ENCODE data around the gene COLEC11.

DNA sequence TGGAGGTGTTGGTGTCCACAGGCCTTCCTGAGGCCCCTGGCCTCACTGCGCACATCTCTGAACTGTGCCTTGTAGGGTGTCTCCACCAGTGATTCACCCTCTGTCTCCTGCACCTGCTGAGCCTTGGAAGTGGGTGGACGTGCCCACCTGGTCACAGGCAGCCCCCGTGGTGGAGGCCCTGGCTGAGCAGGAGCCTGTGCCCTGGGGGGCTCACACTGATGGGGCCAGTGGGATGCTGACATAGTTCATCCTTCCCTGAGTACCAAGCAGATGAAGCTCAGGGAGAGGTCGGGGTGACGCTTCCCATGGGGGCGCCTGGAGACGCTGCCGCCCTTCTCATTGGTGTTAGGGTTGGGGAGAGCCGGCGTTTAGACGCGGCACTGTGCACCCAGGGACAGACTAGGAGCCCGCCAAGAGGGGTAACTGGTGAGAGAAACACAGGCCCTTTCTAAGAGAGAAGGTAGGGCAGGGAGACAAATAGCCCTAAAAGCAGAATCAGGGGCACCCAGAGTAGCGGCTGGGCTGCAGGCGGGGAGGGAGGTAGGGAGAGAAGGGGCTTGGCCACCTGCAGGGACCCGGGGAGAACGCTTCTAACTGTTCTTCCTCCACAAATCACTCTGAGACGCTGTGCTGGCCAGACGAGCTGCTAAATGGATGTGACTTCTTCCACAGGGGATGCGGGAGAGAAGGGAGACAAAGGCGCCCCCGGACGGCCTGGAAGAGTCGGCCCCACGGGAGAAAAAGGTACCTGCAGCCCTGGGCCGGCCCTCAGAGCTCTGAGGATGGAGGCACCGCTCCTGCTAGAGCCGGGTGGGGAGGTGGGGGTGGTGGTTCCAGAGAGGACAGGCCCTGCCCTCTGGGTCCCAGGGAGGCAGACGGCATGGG, 18.0 kb downstream of the COLEC11 start:
- TF ChIP-seq ETV5 (CRISPR knock-in tag; IDR thresholded peaks at IDR 0.05; ENCODE audit: low read depth) (no peak), SMARCE1 (IDR thresholded peaks at IDR 0.05) (no peak), HIVEP1 (CRISPR knock-in tag; IDR thresholded peaks at IDR 0.05) (no peak), MEF2A (IDR thresholded peaks at IDR 0.05; ENCODE audit: control insufficient read depth, low read depth, low read length) (no peak), CBFB (CRISPR knock-in tag; IDR thresholded peaks at IDR 0.05) (no peak), KAT8 (IDR thresholded peaks at IDR 0.05; ENCODE audit: low read depth) (no peak), RNF2 (IDR thresholded peaks at IDR 0.05) (no peak), ZNF655 (CRISPR knock-in tag; IDR thresholded peaks at IDR 0.05) (no peak), EZH2 (IDR thresholded peaks at IDR 0.05; ENCODE audit: borderline replicate concordance, low read depth, low read length) (no peak), SREBF2 (CRISPR knock-in tag; IDR thresholded peaks at IDR 0.05) (no peak), RAD51 (IDR thresholded peaks at IDR 0.05; ENCODE audit: borderline replicate concordance, low read depth) (no peak), JUND (IDR thresholded peaks at IDR 0.05; ENCODE audit: borderline replicate concordance, low read depth, low read length) (no peak), JUND (tag; IDR thresholded peaks at IDR 0.05; ENCODE audit: borderline replicate concordance, low read depth, low read length) (no peak)
- TF ChIP-seq, protein P1, sequence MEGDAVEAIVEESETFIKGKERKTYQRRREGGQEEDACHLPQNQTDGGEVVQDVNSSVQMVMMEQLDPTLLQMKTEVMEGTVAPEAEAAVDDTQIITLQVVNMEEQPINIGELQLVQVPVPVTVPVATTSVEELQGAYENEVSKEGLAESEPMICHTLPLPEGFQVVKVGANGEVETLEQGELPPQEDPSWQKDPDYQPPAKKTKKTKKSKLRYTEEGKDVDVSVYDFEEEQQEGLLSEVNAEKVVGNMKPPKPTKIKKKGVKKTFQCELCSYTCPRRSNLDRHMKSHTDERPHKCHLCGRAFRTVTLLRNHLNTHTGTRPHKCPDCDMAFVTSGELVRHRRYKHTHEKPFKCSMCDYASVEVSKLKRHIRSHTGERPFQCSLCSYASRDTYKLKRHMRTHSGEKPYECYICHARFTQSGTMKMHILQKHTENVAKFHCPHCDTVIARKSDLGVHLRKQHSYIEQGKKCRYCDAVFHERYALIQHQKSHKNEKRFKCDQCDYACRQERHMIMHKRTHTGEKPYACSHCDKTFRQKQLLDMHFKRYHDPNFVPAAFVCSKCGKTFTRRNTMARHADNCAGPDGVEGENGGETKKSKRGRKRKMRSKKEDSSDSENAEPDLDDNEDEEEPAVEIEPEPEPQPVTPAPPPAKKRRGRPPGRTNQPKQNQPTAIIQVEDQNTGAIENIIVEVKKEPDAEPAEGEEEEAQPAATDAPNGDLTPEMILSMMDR (IDR thresholded peaks at IDR 0.05 in 2 of 3, conservative IDR thresholded peaks at IDR 0.05 in 1 of 3; ENCODE audit: insufficient read depth in 2 of 3, low read depth in 1 of 3, low read length in 3 of 3), result no peak
